ENCODE data around the gene PWWP3B. TPM values are rescaled to one million over a fixed set of nuclear protein-coding genes. Genes with fewer than 3 reads are reported as not detected.

The PWWP3B gene
- total RNA-seq (10 to 100 TPM in 1 of 6 donors, 1 to 10 TPM in 5; 4.0 to 13.6 (median 5.8) TPM), polyA plus RNA-seq (1 to 10 TPM; 6.9 to 7.5 TPM)

DNA sequence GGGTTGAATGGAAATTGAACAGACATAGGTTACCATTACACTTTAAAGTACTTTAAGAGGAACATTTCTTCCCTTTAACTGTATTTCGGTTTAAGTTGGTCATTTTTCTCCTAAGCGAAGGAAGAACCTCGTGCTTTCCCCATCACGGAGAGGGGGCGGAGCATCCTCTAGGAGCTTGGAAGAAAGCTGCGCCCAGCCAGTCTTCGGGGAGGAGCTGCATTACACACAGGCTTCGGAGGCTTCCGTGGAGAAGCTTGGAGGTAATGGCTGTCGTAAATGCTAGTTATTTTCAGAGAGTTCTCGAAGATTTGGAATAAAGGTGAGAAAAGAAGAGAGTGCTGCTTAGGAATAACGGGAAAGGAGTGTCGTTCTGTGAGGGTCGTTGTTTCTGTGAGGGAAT is at the start of gene PWWP3B:
TSS of gene PWWP3B (plus strand) at position 199 of the 400 bp plus-strand sequence. CDS start 37,128 bp downstream, outside the sequence.
- peaks cover 0 to 8% (median 2%) of the 10 kb centered on the region in 4 donors for H3K27me3 ChIP-seq
- no peaks in the 10 kb centered on the region for H3K9me3 ChIP-seq
- WGBS, 2 donors, result 1 to 24% methylated on average over 14 of the region's 14 CpGs
- H3K4me3 ChIP-seq, result peak within 1 kb of the TSS in 3 of 4 donors; percentile 0 to 29 (median 22)
- TF ChIP-seq, protein P1, sequence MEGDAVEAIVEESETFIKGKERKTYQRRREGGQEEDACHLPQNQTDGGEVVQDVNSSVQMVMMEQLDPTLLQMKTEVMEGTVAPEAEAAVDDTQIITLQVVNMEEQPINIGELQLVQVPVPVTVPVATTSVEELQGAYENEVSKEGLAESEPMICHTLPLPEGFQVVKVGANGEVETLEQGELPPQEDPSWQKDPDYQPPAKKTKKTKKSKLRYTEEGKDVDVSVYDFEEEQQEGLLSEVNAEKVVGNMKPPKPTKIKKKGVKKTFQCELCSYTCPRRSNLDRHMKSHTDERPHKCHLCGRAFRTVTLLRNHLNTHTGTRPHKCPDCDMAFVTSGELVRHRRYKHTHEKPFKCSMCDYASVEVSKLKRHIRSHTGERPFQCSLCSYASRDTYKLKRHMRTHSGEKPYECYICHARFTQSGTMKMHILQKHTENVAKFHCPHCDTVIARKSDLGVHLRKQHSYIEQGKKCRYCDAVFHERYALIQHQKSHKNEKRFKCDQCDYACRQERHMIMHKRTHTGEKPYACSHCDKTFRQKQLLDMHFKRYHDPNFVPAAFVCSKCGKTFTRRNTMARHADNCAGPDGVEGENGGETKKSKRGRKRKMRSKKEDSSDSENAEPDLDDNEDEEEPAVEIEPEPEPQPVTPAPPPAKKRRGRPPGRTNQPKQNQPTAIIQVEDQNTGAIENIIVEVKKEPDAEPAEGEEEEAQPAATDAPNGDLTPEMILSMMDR (IDR thresholded peaks at IDR 0.05), result no peak
- intact Hi-C loops (cut with DNase I), result no loop called here
- H3K27ac ChIP-seq, result peak within 1 kb of the TSS in 2 of 4 donors; percentile 67 to 68
- peak; percentile 61 for FAIRE-seq
- no peaks in the 10 kb centered on the region for H3K36me3 ChIP-seq
- DNase-seq, result peak; percentile 54 to 75 (median 66)
- peak; percentile 88 to 96 (median 94) for ATAC-seq
- peaks cover 0 to 2% (median 0%) of the 10 kb centered on the region in 3 donors for H3K4me1 ChIP-seq

DNA sequence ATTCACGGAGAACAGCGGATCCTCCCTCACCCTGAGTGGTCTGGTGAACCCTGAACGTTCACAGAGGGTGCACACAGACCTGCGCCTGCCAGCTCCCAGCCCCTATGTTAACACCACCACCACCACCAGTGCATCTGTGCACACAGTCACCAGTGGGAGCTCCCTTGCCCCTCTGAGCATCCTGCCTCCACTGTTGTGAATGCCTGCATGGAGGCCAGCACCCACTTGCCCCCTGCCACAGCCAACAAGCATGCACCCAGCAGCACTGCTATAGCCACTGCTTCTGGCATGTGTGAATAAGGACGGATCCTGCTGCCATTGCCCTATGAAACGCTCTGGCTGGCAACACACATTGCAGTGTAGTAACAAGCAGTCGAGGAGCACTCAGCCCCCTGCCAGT is 29.1 kb upstream of the PWWP3B start:
- ATAC-seq (no peak), FAIRE-seq (no peak), DNase-seq (peak in 1 of 6 donors; percentile 33)
- Histone ChIP-seq H3K9me3 (no peaks in the 10 kb centered on the region), H3K36me3 (no peaks in the 10 kb centered on the region), H3K4me3 (no peak overlapping the region), H3K27me3 (no peaks in the 10 kb centered on the region), H3K4me1 (no peaks in the 10 kb centered on the region), H3K27ac (no peak overlapping the region)
- WGBS, 2 donors, result 67 to 86% methylated on average over 7 of the region's 7 CpGs
- intact Hi-C loops (cut with DNase I), result no loop called here
- TF ChIP-seq, protein P1 (IDR thresholded peaks at IDR 0.05), result no peak

DNA sequence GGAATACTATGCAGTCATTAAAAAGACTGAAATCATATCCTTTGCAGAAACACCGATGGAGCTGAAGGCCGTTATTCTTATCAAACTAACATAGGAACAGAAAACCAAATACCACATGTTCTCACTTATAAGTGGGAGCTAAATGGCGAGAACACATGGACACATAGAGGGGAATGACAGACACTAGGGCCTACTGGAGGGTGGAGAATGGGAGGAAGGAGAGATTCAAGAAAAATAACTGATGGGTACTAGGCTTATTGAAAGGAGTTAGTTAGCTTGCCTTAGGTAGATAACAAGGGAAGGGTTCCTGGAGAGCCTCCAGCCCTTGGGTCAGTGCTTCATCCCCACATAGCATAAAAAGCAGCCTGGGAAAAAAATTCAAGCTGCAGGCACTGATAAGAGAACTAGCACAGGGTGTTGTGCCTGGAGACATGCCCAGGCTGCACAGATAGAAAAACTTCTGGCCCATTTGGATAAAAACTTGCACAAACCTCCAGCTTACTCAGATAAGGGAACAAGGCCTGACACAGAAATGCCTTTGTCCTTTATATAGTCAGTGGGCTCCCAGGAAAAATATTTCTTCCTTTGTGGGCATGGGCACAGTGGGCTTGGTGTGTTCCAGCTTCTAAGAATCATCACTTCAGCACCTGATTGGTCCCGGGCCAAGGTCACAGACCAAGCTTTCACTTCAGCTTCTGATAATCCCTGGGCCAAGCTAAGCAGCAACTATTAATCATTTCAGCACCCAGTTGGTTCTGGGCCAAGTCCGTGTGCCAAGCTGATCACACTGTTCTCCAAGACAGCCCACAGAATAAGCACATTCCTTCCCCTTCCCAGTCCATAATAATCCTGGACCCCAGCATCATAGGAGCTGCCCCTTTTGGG is 23.1 kb upstream of the PWWP3B start:
- ATAC-seq (peak; percentile 90 to 97 (median 94)), FAIRE-seq (peak; percentile 49), DNase-seq (peak; percentile 71 to 88 (median 86))
- TF ChIP-seq, protein P1 (IDR thresholded peaks at IDR 0.05), result no peak
- Histone ChIP-seq H3K9me3 (no peaks in the 10 kb centered on the region), H3K27ac (peak overlapping the region in 2 of 4 donors; percentile 2 to 7), H3K27me3 (no peaks in the 10 kb centered on the region), H3K4me3 (no peak overlapping the region), H3K36me3 (no peaks in the 10 kb centered on the region), H3K4me1 (peaks cover 0 to 7% (median 0%) of the 10 kb centered on the region in 3 donors)
- intact Hi-C loops (cut with DNase I), result no loop called here
- WGBS, 2 donors, result 8 to 22% methylated on average over 5 of the region's 5 CpGs

DNA sequence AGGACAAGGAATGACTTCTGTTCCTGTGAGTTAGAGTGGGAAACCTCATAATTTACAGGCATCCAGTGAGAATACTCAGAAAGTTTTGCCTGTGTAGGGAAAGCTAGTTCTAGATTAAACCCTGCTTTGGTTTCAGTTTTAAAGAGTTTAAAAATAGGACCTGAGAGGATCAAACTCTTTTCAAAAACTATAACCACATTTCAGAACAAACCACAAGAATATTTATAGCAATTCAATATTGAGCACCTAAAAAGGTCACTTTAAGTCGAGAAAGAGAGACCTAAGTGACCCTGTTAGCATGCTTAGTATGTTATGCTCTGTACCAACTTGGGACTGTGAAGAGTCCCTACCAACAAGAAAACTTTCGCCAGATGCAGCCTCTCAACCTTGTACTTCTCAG is 17.4 kb upstream of the PWWP3B start:
- no peak for FAIRE-seq
- Histone ChIP-seq H3K4me3 (no peak overlapping the region), H3K27me3 (no peaks in the 10 kb centered on the region), H3K27ac (no peak overlapping the region), H3K4me1 (peaks cover 0 to under 1% (median 0%) of the 10 kb centered on the region in 3 donors), H3K36me3 (no peaks in the 10 kb centered on the region), H3K9me3 (no peaks in the 10 kb centered on the region)
- TF ChIP-seq, protein P1 (IDR thresholded peaks at IDR 0.05), result no peak
- ATAC-seq, result no peak
- WGBS, 2 donors, result 58 to 85% methylated on average over 2 of the region's 2 CpGs
- DNase-seq, result no peak
- intact Hi-C loops (cut with DNase I), result no loop called here

Measured in pancreas (tissue), 10 donors.